AG08396 (cell line): Measurements from ENCODE around the gene IL1F10.
"Not testable (repeated sequence)": the region's sequence is repeated elsewhere in the genome, so short reads cannot be mapped to it uniquely, and the experiment has no call there.

ENCODE experiments used
- DNase-seq: peaks from one replicate; pipeline ENCODE4 v3.0.0; 2012; ENCODE audit warnings: low spot score, mixed read lengths

Gene IL1F10

DNA sequence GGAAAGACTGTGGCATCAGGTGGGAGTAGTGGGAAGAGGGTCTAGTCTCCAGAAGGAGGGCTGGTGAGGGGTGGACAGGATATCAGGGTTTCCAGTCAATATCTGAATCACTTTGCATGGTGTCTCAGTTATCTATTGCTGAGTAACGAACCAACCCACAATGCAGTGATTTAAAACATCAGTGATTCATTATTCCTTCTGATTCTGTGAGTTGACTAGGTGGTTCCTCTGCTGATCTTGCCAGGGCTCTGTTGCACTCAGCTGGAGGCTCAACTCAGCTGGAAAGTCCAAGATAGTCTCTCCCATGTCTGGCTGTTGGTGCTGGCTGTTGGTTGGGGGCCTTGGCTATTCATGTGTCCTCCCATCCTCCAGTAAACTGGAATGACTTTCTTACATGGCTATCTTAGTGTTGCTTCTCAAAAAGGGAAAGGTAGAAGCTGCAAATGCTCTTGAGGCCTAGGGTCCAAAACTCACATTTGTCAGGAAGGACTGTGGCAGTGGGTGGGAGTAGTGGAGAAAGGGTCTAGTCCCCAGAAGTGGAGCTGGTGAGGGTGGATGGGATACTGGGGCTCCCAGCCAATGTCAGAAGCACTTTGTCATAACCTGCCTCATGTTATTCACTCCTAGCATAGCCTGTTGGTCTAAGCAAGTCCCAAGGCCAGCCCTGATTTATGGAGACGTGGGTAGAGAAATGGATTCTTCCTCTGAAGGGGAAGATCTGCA, 13.9 kb downstream of the IL1F10 start:
- no peak for DNase-seq

DNA sequence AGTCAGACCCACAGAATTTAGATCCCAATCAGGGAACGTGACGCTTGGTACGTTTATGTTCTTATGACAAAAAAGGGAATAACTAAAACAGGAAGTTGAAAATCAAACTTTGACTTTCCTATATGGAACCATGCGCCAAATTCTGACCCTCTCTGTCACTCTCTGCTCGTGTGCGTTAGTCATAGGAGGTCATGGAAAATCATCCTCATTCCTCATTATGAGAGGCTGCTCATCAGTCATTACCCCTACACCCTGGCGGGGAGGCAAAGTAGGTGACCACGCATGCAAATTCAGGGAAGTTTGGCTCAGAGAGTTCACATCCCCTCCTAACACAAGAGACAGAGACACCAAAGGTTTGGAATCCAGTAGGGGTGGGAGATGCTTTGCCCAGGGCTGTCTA, 15.5 kb downstream of the IL1F10 start:
- DNase-seq, result no peak

DNA sequence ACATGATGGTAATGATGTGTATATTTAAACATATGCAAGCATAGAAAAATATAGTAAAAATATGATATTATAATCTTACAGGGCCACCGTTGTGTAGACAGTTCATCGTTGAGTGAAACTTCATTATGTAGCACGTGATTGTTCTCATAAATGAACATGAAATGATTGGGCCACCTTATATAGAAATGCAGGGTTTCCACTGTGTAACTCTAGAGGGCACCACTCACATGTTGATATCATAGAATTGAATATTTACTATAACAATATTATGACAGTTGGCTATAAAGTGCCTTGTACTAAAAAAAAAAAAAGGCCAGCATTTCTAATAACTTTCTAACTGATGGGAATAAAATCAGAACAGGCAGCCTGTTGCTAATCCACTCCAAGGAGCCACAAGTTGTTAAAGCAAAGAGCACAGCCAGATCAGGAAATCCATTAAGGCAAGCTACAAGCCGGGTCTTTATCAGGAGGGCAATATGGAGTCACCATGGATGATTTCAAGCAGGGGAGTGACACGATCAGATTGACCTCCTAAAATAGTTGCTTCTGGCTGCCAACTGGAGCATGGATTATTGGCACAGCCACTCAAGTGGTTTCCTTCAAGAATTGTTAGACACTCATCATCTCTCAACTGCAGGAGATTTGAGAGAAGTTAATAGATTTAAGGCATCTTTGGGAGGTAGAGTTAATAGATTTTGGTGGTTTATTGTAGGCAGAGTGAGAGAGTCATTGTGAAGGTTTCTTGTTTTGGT, 16.7 kb downstream of the IL1F10 start:
- DNase-seq, result no peak

DNA sequence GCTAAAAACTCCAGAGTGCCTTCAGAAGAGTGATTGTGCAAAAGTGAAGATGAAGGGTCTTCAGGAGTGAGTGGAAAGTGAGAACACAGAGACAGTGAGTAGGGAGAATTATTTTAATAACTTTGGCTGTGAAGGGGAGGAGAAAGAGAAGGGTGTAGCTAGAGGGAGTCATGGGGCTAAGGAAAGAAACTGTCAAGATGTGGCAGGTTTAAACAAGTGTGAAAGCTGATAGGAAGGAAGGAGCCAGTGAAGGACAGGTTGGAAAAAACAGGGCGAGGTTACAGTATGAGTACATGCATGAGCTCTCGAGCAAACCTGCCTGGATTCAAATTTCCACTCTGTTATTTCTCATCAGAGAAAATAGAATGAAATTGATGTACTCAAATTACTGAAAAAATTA, 17.8 kb downstream of the IL1F10 start:
- no peak for DNase-seq

DNA sequence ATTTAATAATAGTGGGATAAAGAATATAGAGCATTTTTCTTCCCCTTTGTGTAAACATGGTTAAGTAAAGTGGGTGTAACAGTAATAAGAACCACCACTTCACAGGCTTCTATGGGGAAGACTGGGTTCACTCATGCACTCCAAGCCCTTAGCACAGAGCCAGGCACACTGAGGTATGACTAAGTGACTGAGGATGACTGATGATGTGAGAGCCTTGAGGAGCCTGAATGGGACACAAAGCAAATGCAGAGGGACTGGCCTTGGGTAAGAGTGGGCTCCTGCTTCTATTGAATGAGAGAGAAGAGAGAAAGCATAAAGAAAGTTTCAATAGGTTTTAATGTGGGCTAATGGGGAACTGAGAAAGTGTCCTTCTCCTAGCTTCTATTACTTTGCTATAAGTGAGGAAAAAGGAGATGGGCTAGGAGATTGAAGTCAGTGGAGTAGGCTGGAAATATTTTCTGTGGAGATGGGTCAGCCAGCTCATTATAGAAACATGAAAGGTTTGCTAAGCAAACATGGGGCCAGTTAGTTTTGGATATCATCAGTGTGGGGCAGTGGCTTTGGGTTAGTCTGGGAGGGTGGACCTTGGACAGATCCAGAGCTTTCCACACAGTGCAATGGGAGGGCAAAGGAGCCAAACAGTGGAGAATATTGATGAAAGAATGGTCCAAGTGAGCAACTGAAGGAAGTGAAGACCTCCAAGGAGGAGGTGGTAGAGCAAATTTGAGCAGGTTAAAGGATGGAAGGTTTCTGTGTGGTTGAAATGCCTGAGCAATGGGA, 20.6 kb downstream of the IL1F10 start:
- no peak for DNase-seq

DNA sequence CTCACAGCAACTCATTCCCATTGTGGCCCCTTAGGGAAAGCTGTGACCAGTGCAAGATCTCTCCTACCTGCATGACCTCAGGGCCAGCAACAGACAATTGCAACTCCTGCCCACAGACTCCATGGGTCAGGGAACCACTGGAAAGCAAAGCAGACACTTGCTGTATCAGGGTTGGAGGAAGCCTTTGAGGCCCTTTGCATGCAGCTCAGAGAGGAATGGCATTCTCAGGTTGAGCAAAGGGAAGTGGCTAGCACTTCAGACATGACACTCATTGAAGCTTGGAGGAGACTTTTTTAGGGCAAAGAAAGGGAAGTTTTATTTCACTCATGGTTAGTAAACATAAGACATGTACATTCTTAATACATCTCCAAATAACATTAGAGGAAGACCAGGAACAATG, 22.1 kb downstream of the IL1F10 start:
- DNase-seq, result no peak

DNA sequence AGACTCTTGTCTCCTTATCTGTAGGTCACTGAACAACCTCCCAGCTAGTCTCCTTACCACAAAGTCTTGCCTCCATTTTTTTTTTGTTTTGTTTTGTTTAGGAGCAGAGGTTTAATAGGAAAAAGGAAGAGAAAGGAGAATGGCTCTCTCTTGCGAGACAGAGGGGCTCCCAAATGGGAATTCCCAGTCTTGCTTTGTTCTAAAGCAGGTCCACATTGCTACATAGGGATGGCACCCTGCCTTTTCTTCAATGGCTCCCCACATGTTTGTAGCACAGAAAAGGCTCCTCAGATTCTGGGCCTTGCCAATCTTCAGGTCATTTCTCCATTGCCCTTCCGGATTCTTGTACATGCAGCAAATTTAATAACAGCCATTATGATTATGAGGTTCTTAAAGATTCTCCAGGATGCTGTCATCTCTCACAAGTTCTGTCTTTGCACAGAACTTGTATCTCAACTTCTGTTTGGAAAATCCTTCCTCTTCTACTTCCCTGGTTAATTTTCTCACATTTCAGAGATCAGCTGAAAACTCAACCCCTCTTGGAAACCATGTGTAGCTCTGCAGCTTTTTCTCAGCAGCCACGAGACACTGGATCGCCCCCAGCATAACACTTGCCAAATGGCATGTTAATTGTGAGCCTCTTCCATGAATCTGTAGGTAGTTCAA, 23.6 kb downstream of the IL1F10 start:
- DNase-seq, result no peak

DNA sequence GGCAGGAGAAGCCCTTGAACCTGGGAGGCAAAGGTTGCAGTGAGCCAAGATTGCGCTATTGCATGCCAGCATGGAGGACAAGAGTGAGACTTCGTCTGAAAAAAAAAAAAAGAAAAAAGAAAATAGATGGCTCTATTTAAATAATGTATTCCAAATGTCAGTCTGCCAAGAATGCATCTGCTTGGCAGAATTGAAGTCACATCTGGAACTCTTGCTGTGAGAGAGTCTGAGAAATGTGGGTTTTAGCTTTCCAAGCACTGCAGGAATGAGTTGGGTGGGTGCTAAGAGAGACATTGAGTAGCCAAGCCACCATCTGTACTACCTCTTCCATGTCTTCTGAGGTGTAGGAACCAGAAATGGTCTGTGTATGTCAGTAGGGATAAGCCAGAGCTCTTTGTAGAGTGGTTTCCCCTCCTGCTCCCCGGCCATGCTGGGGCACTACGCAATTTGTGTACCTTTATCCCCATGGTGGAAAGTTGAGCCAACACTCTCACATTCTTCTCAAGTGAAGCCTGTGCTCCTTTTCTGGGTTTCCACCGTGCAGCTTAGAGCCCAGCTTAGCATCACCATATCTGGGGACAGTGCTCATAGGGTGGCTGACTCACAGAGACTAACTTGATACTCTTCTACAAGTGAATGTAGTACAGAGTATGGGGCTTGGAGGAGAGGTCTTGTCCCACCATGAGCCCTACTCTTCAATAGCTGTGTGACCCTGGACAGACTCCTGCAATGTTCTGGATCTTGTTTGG, 25.3 kb downstream of the IL1F10 start:
- DNase-seq, result no peak

DNA sequence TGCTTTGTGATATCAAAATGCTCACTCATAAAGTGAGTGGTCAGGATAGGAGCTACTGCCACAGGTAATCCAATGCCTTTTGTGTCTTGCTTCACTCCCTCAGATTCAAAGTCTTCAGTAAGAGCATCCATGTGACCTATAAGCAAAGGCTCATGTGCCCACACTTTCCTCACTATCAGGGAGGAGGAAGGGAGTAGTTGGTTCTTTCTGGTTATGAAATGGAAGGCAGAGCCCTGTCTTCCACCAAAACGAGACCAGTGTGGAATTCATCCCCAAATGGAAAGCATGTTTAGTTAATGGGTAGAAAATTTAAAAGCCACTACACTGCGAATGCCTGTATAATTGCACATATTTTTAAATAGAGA, 25.8 kb downstream of the IL1F10 start:
- no peak for DNase-seq

DNA sequence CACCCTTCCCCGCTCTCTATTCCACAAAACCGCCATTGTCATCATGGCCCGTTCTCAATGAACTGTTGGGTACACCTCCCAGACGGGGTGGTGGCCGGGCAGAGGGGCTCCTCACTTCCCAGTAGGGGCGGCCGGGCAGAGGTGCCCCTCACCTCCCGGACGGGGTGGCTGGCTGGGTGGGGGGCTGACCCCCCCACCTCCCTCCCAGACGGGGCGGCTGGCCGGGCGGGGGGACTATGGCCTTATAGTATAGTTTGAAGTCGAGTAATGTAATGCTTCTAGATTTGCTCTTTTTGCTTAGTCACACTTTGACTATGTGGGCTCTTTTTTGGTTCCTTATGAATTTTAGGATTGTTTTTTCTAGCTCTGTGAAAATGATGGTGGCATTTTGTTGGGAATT, 28.5 kb downstream of the IL1F10 start:
- DNase-seq, result not testable (repeated sequence)

DNA sequence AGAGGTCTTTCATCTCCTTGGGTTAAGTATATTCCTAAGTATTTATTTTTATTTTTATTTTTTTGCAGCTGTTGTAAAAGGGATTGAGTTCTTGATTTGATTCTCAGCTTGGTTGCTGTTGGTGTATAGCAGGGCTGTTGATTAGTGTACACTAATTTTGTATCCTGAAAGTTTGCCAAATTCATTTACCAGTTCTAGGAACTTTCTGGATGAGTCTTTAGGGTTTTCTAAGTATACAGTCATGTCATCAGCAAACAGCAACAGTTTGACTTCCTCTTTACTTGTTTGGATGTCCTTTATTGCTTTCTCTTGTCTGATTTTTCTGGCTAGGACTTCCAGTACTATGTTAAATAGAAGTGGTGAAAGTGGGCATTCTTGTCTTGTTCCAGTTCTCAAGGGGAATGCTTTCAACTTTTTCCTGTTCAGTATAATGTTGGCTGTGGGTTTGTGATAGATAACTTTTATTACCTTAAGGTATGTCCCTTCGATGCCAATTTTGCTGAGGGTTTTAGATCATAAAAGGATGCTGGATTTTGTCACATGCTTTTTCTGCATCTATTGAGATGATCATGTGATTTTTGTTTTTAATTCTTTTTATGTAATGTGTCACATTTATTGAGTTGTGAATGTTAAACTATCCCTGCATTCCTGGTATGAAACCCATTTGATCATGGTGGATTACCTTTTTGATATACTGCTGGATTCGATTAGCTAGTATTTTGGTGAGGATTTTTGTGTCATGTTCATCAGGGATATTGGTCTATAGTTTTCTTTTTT, 29.3 kb downstream of the IL1F10 start:
- DNase-seq, result not testable (repeated sequence)

DNA sequence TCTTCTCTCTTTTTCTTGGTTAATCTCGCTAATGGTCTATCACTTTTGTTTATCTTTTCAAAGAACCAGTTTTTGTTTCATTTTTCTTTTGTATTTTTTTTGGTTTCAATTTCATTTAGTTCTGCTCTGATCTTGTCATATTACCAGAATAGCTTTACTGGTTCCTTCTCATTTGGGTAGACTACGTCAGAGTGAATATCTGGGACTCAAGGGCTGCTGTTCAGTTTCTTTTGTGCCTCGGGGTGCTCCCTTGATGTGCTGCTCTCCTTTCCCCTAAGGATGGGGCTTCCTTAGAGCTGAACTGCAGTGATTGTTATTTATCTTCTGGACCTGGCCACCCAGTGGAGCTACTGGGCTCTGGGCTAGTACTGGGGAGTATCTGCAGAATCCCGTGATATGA, 30.3 kb downstream of the IL1F10 start:
- no peak for DNase-seq

DNA sequence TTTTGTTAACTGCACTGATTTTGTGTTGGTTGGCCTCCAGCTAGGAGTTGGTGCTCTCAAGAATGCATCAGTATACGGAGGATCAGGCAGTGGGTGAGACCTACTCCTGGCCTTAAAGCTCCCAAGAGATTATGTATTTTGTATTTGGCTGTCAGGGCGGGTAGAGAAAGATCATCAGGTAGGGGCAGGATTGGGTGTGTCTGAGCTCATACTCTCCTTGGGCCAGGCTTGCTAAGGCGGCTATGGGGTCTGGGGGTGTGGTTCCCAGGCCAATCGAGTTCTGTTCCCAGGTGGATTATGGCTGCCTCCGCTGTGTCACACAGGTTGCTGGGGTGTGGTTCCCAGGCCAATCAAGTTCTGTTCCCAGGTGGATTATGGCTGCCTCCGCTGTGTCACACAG, 30.8 kb downstream of the IL1F10 start:
- DNase-seq, result no peak

DNA sequence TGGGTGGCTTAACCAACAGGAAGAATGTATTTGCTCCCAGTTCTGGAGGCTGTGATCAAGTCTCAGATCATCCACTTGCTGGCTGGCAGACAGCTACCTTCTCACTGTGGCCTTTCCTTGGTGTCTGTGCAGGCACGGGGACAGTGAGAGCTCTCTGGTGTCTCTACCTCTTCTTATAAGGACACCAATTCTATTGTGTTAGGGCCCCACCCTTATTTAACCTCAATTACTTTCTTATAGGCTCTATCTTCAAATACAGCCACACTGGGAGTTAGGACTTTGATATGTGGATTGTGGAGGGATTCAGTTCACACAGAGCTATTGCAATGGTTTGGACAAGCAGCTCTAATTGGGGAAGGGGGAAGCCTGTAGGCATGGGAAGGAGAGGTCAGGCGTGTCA, 34.4 kb downstream of the IL1F10 start:
- DNase-seq, result no peak

DNA sequence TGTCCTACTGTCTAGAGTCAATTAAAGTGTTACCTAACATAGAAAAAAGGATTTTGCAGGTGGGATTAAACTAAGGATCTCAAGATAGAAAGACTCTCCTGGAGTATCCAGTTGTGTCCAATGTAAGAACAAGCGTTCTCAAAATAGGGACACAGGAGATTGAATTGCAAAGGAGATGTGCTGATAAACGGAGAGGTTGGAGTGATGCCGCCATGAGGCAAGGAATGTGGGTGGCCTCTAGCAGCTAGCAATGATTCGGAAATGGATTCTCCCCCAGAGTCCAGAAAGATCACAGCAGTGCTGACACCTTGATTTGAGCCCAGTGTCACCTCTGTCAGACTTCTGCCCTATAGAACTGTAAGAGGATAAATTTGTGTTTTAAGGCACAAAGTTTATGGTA, 35.5 kb downstream of the IL1F10 start:
- no peak for DNase-seq

DNA sequence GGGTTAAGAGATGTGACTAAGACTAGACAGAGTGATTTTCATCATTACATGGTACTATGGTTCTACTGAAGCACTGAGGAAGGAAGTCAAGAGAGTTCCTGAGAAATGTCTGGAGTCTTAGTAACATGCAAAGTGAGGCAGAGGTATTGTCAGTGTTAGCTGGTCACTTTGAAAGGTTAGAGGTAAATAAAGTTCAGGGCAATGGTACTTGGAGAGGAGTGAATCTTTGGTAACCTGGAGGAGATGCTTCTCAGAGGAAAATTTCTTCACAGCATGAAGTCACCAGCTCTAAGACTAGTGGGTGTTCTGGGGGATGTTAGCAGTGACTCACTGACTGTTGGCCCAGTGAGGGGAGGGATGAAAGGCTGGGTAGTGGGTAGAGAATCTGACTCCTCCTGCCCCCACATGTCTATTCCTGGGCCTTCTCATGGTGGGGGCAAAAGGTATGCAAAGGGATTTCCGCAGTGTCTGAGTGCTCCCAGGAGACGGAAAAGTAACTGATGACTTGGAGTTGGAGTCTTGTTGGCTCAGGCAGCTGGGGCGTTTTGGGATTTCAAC, 36.4 kb downstream of the IL1F10 start:
- no peak for DNase-seq

DNA sequence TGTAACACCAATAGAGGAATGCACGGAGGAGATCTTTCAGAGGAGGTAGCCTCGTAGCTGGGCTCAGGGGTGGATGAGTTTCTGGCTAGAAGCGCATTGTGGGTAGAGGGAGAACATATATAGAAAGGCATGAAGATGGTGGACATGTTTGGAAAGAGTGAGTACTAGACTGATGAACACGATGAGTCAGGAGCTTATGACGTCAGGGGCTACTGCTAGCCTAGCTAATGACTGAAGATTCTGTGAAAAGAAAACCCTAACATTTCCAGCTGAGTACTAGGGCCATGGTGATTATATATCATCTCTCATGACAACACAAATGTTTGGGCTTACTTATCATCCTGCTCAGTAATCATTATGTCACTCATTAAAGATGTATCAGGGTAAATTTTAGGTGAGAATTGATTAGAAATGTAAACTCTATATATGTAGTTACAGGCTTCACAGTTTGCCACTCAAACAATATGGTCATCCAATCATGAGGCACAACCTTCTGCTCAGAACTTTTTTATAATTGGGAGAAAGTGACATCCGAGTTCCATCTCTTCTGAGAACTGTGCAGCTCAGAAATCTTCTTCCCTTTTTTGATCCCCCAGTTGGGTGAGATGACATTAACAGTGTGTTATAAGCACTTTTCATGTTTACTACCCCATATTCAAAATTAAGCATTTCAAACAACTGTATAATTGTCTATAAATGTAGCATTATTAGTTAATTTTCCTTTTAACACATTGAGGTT, 37.4 kb downstream of the IL1F10 start:
- DNase-seq, result peak; percentile 46

DNA sequence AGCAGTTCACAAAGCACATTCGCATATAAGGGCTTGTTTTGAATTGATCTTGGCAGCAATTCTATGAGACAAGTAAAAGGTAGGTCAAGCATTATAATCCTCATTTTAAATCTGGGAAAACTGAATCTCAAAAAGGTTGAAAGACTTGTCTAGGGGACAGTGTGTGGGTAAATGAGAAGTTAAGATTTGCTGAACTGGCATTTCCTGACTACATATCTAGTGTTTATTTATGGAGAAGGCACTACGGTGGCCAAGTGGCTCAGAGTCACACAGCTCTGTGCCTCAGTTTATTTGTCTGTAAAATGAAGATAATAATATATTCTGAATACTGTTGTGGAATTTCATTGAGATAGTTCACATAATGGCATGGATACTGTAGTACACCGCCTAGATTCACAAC, 43.4 kb downstream of the IL1F10 start:
- no peak for DNase-seq

DNA sequence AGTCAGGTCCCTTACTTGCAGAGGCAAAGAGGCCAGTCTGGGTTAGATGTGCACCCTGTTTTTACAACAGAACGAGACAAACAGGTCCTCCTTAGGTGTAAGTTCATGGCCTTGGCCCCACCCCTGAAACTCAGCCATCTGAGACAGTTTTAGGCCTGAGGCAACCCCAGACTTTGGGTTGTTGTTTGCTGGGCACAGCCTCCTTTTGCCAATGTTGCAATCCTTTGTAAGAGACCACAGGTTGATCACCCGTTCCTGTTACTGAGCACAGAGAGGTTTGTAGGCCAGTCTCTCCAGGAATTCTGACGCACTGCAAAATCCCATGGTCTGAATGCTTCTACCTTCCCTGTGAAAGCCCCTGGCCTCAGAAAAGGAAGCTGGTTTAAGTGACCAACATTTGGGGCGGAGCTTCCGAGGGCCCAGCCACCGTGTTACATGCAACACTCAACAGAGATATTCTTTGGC, 44.1 kb downstream of the IL1F10 start:
- DNase-seq, result no peak

DNA sequence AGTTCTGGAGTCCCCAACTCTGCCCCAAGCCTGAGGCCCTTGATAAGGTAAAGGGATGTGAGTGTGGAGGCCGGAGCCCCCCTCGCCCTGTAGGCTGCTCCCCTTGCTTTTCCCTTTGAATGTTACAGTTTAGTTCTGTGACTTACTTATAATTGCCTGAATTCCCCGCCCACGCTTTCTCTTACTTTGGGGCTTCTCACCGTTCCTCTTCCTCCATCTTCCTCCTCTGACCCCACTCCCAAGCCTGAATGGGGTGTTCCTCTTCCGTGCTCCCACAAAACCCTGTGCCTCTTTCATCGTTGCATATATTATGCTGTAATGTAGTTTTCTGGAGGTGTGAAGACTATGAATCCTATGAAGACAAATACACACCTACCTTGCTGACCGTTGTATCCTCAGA, 44.7 kb downstream of the IL1F10 start:
- DNase-seq, result no peak
